Nucleus accumbens (tissue), 56 donors: ENCODE results near the gene PDE4A.

Experiments
- DNase-seq, 56 donors: peaks; one replicate each; lab custom pipeline; 2025; lab: John Stamatoyannopoulos, UW

PDE4A gene

DNA sequence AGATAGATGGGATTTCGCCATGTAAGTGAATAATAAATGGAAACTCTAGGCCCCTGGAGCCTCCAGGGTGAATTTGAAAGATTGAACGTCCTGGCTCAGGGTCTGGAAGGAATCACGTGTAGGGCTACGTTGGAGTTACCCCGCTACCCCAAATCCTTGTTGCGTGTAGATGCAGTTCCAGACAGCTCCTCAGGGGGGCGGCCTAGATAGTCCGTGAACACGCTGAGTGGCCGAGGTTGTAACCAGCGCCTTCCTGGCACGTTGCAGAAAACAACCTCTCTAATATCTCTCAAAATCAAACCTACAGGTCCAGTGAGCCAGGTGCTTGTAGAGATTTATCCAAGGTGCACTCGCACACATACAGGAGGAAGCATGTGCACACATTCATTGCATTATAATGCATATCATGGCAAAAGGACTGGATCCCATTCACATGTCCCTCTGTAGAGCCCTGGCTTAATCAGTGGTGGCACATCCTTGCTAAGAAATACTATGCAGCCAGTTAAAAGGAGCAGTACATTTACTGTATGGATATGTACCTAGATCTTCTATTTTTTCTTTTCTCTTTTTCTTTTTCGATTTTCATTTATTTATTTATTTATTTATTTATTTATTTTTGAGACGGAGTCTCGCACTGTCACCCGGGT, 85.4 kb downstream of the PDE4A start:
- peak in 44 of 56 donors; percentile 5 to 75 (median 34) for DNase-seq

DNA sequence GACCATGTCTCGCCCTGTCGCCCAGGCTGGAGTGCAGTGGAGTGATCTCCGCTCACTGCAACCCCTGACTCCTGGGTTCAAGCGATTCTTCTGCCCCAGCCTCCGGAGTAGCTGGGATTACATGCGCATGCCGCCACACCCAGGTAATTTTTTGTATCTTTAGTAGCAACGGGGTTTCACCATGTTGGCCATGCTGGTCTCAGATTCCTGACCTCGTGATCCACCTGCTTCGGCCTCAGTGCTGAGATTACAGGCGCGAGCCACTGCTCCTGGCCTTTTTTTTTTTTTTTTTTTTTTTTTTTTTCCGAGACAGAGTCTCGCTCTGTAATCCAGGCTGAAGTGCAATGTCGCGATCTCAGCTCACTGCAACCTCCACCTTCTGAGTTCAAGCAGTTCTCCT, 87.7 kb downstream of the PDE4A start:
- no peak for DNase-seq

DNA sequence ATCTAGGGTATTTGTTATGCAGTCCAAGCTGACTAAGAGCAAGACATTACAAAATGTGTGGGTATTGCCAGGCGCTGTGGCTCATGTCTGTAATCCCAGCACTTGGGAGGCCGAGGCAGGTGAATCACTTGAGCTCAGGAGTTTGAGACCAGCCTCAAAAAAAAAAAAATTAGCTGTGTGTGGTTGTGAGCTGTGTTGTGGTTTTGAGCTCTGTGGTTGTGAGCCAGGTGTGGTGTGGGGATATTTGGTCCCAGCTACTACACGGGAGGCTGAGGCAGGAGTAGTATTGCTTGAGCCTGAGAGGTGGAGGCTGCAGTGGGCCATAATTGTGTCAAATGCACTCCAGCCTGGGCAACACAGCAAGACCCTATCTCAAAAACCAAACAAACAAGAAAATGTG, 88.4 kb downstream of the PDE4A start:
- DNase-seq: no peak

DNA sequence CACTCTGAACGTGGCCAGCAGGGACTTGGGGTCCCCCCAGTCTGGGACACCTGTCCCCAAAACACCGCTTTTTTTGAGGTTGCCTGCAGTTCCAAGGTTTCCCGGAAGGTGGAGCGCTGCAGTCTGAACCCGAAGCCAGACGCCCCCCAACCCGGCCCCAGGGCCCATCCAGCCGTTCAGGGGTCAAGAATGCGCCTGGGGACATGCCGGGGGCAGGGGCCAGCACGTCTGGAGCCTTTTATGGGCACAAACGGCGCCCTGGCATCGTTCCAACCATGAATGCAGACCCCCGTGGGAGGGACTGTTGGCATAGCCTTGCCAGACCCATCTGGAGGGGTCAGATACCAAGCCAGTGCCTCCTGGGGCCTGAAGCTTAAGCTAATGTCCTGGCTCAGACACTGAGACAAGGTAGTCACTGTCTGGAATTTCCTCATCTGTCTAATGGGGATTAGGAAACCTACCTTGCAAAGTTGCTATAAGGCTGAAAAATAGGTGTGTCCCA, 90.0 kb downstream of the PDE4A start:
- DNase-seq: peak in 5 of 56 donors; percentile 5 to 22 (median 15)

DNA sequence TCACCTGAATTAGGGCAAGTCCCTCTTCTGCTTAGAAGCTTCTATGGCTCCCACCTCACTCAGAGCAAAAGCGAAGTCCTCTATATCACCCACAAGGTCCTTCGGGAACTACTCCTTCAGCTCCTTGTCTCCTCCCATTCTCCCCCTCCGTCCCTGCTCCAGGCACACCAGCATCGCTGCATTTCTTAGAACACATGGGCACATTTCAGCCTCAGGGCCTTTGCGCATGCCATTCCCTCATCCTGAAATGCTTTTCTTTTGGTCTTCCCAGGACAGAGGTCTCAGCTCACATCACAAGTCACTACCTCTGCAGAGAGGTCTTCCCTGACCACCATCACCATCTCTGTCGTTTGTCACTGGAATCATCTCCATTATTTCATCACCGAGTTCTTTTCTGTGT, 92.9 kb downstream of the PDE4A start:
- DNase-seq: no peak

GRCh38 chr19:10514211-10515145, 94.1 kb downstream of the PDE4A start:
- peak in 7 of 56 donors; percentile 7 to 47 (median 35) for DNase-seq

DNA sequence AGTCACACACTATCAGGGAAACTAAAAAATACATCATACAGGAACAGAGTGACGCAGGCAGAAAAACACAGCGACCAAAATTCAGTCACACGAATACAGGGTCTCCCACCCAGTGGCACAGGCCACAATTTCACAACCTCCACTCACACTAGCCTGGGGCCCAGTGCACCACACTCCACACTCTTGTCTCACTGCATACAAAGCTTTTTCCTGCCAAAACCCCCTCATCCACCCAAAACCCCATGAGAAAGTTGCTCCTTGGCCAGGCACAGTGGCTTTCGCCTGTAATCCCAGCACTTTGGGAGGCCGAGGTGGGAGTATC, 95.7 kb downstream of the PDE4A start:
- DNase-seq: peak in 1 of 56 donors; percentile 24

DNA sequence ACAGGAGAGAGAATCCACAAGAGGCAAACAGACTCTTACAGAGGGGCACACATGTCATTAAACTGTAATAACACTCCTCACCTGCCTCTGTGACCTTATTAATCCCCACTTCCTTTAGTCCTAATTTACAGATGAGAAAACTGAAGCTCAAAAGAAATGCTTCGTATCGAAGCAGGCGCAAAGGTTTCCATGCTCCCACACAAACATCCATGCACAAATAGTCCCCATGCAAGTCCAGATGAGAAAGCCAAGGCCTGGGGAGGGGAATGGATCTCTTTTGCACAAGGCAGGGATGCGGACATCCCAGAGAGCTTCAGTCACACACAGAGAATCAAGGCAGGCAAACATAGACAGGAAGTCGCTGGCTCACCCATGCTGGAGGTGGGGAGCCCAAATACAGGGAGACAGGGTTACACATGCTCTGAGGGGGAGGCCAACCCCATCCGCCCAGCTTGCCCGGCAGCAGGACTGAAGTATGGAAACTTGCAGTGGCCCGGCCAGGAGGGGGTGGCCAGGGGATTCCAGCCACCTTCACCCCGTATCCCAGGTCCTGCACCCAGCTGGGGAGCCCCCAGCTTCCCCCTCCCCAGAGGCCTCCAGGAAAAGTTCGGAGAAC, 96.4 kb downstream of the PDE4A start:
- peak in 7 of 56 donors; percentile 34 to 65 (median 56) for DNase-seq

- DNase-seq: peak in 52 of 56 donors; percentile 29 to 92 (median 82)
Measured at GRCh38 chr19:10517361-10517759, 97.0 kb downstream of the PDE4A start, which contains the start of gene S1PR5. Gene S1PR5 (minus strand): TSS chr19:10517447. CDS start chr19:10515011, 2,436 bp downstream.

DNA sequence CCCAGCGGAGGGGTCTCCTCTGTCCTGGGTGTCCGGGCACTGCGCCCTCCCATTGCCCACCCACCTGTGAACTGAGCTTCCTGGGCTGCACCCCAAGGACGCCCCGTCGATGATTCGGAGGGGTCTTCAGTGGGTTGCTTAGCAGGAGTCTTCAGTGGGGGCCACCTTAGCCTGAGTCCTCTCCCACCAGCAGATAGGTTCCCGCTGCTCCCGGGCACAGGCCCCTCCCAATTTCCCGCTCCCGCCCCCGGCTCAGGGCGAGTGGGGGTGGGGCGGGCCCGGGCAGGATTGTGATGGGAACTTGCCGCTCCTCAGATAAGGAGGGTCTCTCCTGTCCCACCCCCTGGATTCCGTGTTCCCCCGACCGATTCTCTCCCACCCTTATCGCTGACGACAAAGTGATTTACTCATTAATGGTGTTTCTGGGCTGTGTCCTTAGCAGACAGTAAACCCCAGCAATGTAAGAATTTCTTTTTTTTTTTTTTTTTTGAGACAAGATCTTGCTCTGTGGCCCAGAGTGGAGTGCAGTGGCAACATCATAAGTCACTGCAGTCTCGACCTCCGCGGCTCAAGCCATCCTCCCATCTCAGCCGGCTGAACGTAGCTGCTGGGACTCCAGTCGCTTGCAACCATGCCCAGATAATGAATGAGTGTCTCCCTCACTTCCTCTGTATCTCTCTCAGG, 97.6 kb downstream of the PDE4A start:
- DNase-seq: peak in 37 of 56 donors; percentile 5 to 85 (median 70)

GRCh38 chr19:10518444-10519361, 98.4 kb downstream of the PDE4A start:
- DNase-seq: peak in 22 of 56 donors; percentile 9 to 50 (median 36)
